ENCODE measurements around the gene SLC30A1. TPM values are rescaled to one million over a fixed set of nuclear protein-coding genes. Genes with fewer than 3 reads are reported as not detected.

SLC30A1 gene
- total RNA-seq, 4 donors from 2014 or later, result 1.3 to 3.0 (median 2.1) TPM

- no peaks in the 10 kb centered on the region for H3K36me3 ChIP-seq
- intact Hi-C loops (cut with DNase I; ENCODE audit: low total_unique reads), result no loop called here
- peaks cover 0 to 3% (median 0%) of the 10 kb centered on the region in 3 donors for H3K27me3 ChIP-seq
- H3K4me3 ChIP-seq, result no peak overlapping the region
- no peaks in the 10 kb centered on the region for H3K4me1 ChIP-seq
- ATAC-seq (no peak), DNase-seq (no peak)
- H3K27ac ChIP-seq, result no peak overlapping the region
- TF ChIP-seq CTCF (IDR thresholded peaks at IDR 0.05 in 4 of 5, conservative IDR thresholded peaks at IDR 0.05 in 1 of 5) (no peak), POLR2A (IDR thresholded peaks at IDR 0.05) (no peak)
- in situ Hi-C loops (cut with MboI; ENCODE audit: low sequenced_read_pairs in 4 of 4), result no loop called here
- H3K9me3 ChIP-seq, result no peaks in the 10 kb centered on the region
These were observed 26.1 kb upstream of the SLC30A1 start for GRCh38 chr1:211605034-211605433.

GRCh38 chr1:211604548-211604947, 25.6 kb upstream of the SLC30A1 start:
- in situ Hi-C loops (cut with MboI; ENCODE audit: low sequenced_read_pairs in 4 of 4), result no loop called here
- H3K4me3 ChIP-seq, result no peak overlapping the region
- H3K27ac ChIP-seq, result no peak overlapping the region
- no peaks in the 10 kb centered on the region for H3K4me1 ChIP-seq
- no peaks in the 10 kb centered on the region for H3K36me3 ChIP-seq
- TF ChIP-seq POLR2A (IDR thresholded peaks at IDR 0.05) (no peak), CTCF (IDR thresholded peaks at IDR 0.05 in 4 of 5, conservative IDR thresholded peaks at IDR 0.05 in 1 of 5) (no peak)
- DNase-seq (no peak), ATAC-seq (no peak)
- intact Hi-C loops (cut with DNase I; ENCODE audit: low total_unique reads), result no loop called here
- peaks cover 0 to 3% (median 0%) of the 10 kb centered on the region in 3 donors for H3K27me3 ChIP-seq
- no peaks in the 10 kb centered on the region for H3K9me3 ChIP-seq

- DNase-seq (no peak), ATAC-seq (no peak)
- H3K9me3 ChIP-seq, result no peaks in the 10 kb centered on the region
- peaks cover 0 to 3% (median 0%) of the 10 kb centered on the region in 3 donors for H3K27me3 ChIP-seq
- H3K36me3 ChIP-seq, result no peaks in the 10 kb centered on the region
- intact Hi-C loops (cut with DNase I; ENCODE audit: low total_unique reads), result no loop called here
- H3K4me3 ChIP-seq, result no peak overlapping the region
- in situ Hi-C loops (cut with MboI; ENCODE audit: low sequenced_read_pairs in 4 of 4), result no loop called here
- TF ChIP-seq POLR2A (IDR thresholded peaks at IDR 0.05) (no peak), CTCF (IDR thresholded peaks at IDR 0.05 in 4 of 5, conservative IDR thresholded peaks at IDR 0.05 in 1 of 5) (no peak)
- no peaks in the 10 kb centered on the region for H3K4me1 ChIP-seq
- H3K27ac ChIP-seq, result no peak overlapping the region
These were observed 24.8 kb upstream of the SLC30A1 start for GRCh38 chr1:211603713-211604112.

GRCh38 chr1:211603191-211603701, 24.3 kb upstream of the SLC30A1 start:
- in situ Hi-C loops (cut with MboI; ENCODE audit: low sequenced_read_pairs in 4 of 4) (no loop called here), intact Hi-C loops (cut with DNase I; ENCODE audit: low total_unique reads) (no loop called here)
- H3K4me3 ChIP-seq, result no peak overlapping the region
- no peak for DNase-seq
- ATAC-seq, result no peak
- no peak overlapping the region for H3K27ac ChIP-seq
- no peak for TF ChIP-seq POLR2A (IDR thresholded peaks at IDR 0.05)
- H3K4me1 ChIP-seq, result no peaks in the 10 kb centered on the region
- no peaks in the 10 kb centered on the region for H3K9me3 ChIP-seq
- no peaks in the 10 kb centered on the region for H3K36me3 ChIP-seq
- peaks cover 0 to 3% (median 0%) of the 10 kb centered on the region in 3 donors for H3K27me3 ChIP-seq

GRCh38 chr1:211601982-211602670, 23.2 kb upstream of the SLC30A1 start:
- H3K9me3 ChIP-seq, result no peaks in the 10 kb centered on the region
- no peaks in the 10 kb centered on the region for H3K36me3 ChIP-seq
- in situ Hi-C loops (cut with MboI; ENCODE audit: low sequenced_read_pairs in 4 of 4), result no loop called here
- H3K4me1 ChIP-seq, result no peaks in the 10 kb centered on the region
- intact Hi-C loops (cut with DNase I; ENCODE audit: low total_unique reads), result no loop called here
- ATAC-seq (no peak), DNase-seq (no peak)
- peaks cover 0 to 3% (median 0%) of the 10 kb centered on the region in 3 donors for H3K27me3 ChIP-seq
- TF ChIP-seq CTCF (IDR thresholded peaks at IDR 0.05 in 4 of 5, conservative IDR thresholded peaks at IDR 0.05 in 1 of 5) (no peak), POLR2A (IDR thresholded peaks at IDR 0.05) (no peak)
- no peak overlapping the region for H3K27ac ChIP-seq
- no peak overlapping the region for H3K4me3 ChIP-seq
